Measurements from ENCODE around the gene TMEM237.

Gene TMEM237

GRCh38 chr2:201642086-201642578 is 1.2 kb downstream of the TMEM237 start:
- peak; percentile 2 for DNase-seq (ENCODE audit: low read depth, low spot score)

GRCh38 chr2:201639205-201639604 is 4.1 kb downstream of the TMEM237 start:
- no peak for DNase-seq (ENCODE audit: low read depth, low spot score)

- DNase-seq (ENCODE audit: low read depth, low spot score), result no peak
These were observed 5.0 kb downstream of the TMEM237 start for GRCh38 chr2:201638326-201638725.

- DNase-seq (ENCODE audit: low read depth, low spot score), result no peak
These were observed 9.5 kb downstream of the TMEM237 start for GRCh38 chr2:201633661-201634249.

GRCh38 chr2:201631041-201631440 is 12.3 kb downstream of the TMEM237 start:
- no peak for DNase-seq (ENCODE audit: low read depth, low spot score)

- DNase-seq (ENCODE audit: low read depth, low spot score), result no peak
These were observed 12.7 kb downstream of the TMEM237 start for GRCh38 chr2:201630577-201630976.

GRCh38 chr2:201628545-201628944 is 14.8 kb downstream of the TMEM237 start:
- DNase-seq (ENCODE audit: low read depth, low spot score), result no peak

GRCh38 chr2:201622306-201622970 is 20.9 kb downstream of the TMEM237 start:
- DNase-seq (ENCODE audit: low read depth, low spot score), result no peak

GRCh38 chr2:201621293-201621999 is 21.9 kb downstream of the TMEM237 start:
- no peak for DNase-seq (ENCODE audit: low read depth, low spot score)

- no peak for DNase-seq (ENCODE audit: low read depth, low spot score)
These were observed 24.3 kb downstream of the TMEM237 start for GRCh38 chr2:201618744-201619662.

GRCh38 chr2:201608021-201608420 is 35.3 kb downstream of the TMEM237 start:
- DNase-seq (ENCODE audit: low read depth, low spot score), result no peak

- no peak for DNase-seq (ENCODE audit: low read depth, low spot score)
These were observed 35.7 kb downstream of the TMEM237 start for GRCh38 chr2:201607568-201607967.

- DNase-seq (ENCODE audit: low read depth, low spot score), result no peak
These were observed 42.4 kb downstream of the TMEM237 start for GRCh38 chr2:201600906-201601305.

GRCh38 chr2:201597397-201597796 is 45.9 kb downstream of the TMEM237 start:
- no peak for DNase-seq (ENCODE audit: low read depth, low spot score)

GRCh38 chr2:201580486-201580885 is 62.8 kb downstream of the TMEM237 start:
- DNase-seq (ENCODE audit: low read depth, low spot score), result no peak

- DNase-seq (ENCODE audit: low read depth, low spot score), result no peak
These were observed 63.8 kb downstream of the TMEM237 start for GRCh38 chr2:201579536-201579935.

- DNase-seq (ENCODE audit: low read depth, low spot score), result no peak
These were observed 67.3 kb downstream of the TMEM237 start for GRCh38 chr2:201575971-201576370.

- DNase-seq (ENCODE audit: low read depth, low spot score), result no peak
These were observed 68.5 kb downstream of the TMEM237 start for GRCh38 chr2:201574766-201575165.

- no peak for DNase-seq (ENCODE audit: low read depth, low spot score)
These were observed 70.3 kb downstream of the TMEM237 start for GRCh38 chr2:201572846-201573508.
